ENCODE results near the gene INVS. TPM values are rescaled to one million over a fixed set of nuclear protein-coding genes. Genes with fewer than 3 reads are reported as not detected.
"Not testable (repeated sequence)": the region's sequence is repeated elsewhere in the genome, so short reads cannot be mapped to it uniquely, and the experiment has no call there.

The INVS gene
- total RNA-seq, 1 donor from 2014 or later = 21.9 TPM

DNA sequence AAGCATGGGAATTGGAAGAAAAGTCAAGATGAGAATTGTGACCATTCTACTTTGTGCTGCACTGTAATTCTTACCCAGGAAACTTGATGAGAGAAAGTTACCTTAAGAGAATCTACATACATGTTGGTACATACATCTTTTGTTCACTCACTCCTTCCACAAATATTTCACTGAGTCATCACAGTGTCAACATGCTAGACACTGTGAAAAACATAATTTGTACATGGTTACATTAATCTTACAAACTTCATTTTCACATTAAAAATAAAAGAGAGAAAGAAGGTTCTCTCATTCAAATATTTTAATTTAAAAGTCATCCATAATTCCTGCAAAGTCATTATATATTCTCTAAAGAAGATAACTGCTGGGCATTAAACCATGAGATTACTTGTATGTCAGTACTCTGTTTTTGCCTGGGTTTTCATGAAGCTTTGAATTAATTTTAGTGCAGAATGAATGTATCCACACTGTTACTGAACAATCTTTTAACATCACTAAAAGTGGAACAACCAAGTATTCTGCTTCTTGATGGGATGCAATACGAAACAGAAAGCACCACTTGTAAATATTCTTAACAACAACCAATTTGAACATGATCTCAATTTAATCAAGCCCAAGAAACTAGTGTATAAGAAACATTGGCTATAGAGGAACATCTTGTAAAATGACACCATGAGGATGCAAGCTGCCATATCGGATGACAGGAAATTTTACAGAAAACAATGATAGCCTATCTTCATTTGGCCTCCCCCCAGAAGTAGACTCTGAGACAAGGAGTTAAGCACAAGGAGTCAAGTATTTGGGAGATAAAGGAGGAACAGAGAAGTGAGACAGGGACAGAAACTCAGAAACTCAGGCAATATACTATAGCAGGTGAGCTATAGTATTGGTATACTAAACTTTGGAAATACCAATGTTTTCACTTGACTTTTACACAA lies 28.7 kb upstream of the INVS start:
- Histone ChIP-seq H3K36me3 (no peaks in the 10 kb centered on the region), H3K4me3 (no peak overlapping the region), H3K27me3 (no peaks in the 10 kb centered on the region), H3K27ac (no peak overlapping the region), H3K4me1 (peaks cover 10% of the 10 kb centered on the region), H3K9me3 (no peaks in the 10 kb centered on the region)
- intact Hi-C loops (cut with DNase I) = no loop called here
- no peak for DNase-seq (ENCODE audit: extremely low spot score in 2 of 2)
- TF ChIP-seq POLR2A (IDR thresholded peaks at IDR 0.05) (no peak), POLR2AphosphoS5 (IDR thresholded peaks at IDR 0.05; ENCODE audit: insufficient read depth in 1 of 2, low read depth in 1 of 2) (no peak)
- TF ChIP-seq, protein P1, sequence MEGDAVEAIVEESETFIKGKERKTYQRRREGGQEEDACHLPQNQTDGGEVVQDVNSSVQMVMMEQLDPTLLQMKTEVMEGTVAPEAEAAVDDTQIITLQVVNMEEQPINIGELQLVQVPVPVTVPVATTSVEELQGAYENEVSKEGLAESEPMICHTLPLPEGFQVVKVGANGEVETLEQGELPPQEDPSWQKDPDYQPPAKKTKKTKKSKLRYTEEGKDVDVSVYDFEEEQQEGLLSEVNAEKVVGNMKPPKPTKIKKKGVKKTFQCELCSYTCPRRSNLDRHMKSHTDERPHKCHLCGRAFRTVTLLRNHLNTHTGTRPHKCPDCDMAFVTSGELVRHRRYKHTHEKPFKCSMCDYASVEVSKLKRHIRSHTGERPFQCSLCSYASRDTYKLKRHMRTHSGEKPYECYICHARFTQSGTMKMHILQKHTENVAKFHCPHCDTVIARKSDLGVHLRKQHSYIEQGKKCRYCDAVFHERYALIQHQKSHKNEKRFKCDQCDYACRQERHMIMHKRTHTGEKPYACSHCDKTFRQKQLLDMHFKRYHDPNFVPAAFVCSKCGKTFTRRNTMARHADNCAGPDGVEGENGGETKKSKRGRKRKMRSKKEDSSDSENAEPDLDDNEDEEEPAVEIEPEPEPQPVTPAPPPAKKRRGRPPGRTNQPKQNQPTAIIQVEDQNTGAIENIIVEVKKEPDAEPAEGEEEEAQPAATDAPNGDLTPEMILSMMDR (IDR thresholded peaks at IDR 0.05) = no peak

DNA sequence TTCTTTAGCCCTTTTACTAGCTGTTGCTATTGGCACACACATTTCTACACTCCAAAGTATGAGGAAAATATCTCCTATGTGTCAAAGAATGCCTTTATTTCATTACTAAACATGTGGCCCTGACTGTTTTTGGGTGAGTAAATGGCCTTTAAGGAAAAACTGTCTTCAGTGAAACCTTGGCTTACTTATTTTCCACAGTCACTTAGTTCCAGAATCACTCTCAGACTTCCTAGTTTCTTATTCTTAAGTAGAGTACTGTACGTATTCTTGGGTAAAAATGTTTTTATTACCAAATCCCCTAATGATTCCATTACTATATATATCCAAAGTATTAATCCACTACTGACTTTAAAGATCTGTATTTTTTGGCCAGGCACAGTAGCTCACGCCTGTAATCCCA lies 27.8 kb upstream of the INVS start:
- no peak for DNase-seq (ENCODE audit: extremely low spot score in 2 of 2)
- Histone ChIP-seq H3K27ac (no peak overlapping the region), H3K4me1 (peaks cover 8% of the 10 kb centered on the region), H3K36me3 (no peaks in the 10 kb centered on the region), H3K27me3 (no peaks in the 10 kb centered on the region), H3K9me3 (no peaks in the 10 kb centered on the region), H3K4me3 (no peak overlapping the region)
- intact Hi-C loops (cut with DNase I) = no loop called here
- TF ChIP-seq POLR2AphosphoS5 (IDR thresholded peaks at IDR 0.05; ENCODE audit: insufficient read depth in 1 of 2, low read depth in 1 of 2) (no peak), POLR2A (IDR thresholded peaks at IDR 0.05) (no peak)
- TF ChIP-seq, protein P1 (IDR thresholded peaks at IDR 0.05) = no peak

DNA sequence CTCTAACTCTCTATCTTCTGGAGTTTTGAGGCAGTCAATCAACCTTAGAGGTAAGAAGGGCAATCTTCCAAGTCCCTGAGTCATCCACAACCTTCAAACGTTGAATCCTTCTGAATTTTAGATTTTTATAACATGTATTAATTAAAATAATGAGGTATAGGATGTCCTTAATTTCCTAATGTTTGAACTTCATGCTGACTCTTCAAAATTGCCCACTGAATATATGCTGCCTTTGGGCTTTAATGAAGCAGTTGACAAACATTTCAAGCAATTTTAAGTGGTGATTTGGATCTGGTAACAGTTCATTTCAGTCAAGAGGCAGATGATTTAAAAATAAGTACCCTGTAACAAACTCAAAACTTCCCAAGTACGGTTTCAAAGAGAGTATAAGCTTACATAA lies 26.2 kb upstream of the INVS start:
- DNase-seq (ENCODE audit: extremely low spot score in 2 of 2) = no peak

DNA sequence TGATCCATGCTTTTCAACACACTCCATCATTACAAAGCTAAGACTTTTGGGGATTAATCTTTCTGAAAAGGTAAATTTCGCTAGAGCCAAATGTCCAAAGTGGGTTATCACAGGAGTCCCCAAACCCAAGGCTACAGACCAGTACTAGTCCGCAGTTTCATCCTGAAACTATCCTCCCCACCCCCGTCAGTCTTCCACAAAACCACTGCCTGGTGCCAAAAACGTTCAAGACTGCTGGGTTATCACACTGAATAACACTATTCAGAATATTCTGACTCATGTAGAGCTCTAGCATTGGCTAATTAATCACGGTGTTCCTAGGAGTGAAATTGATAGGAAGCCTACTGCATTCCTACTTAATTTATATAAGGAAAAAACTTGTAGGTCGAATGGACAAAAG lies 24.9 kb upstream of the INVS start:
- Histone ChIP-seq H3K9me3 (no peaks in the 10 kb centered on the region), H3K4me3 (no peak overlapping the region), H3K4me1 (no peaks in the 10 kb centered on the region), H3K36me3 (no peaks in the 10 kb centered on the region), H3K27me3 (no peaks in the 10 kb centered on the region), H3K27ac (no peak overlapping the region)
- DNase-seq (ENCODE audit: extremely low spot score in 2 of 2) = no peak
- intact Hi-C loops (cut with DNase I) = no loop called here
- TF ChIP-seq, protein P1 (IDR thresholded peaks at IDR 0.05) = no peak
- TF ChIP-seq POLR2AphosphoS5 (IDR thresholded peaks at IDR 0.05; ENCODE audit: insufficient read depth in 1 of 2, low read depth in 1 of 2) (no peak), POLR2A (IDR thresholded peaks at IDR 0.05) (no peak)

More for the DNA sequence above, 26.2 kb upstream of the INVS start:
- H3K36me3 ChIP-seq = no peaks in the 10 kb centered on the region
- no peak overlapping the region for H3K27ac ChIP-seq
- no peaks in the 10 kb centered on the region for H3K27me3 ChIP-seq
- TF ChIP-seq, protein P1 (IDR thresholded peaks at IDR 0.05) = no peak
- TF ChIP-seq POLR2A (IDR thresholded peaks at IDR 0.05) (no peak), POLR2AphosphoS5 (IDR thresholded peaks at IDR 0.05; ENCODE audit: insufficient read depth in 1 of 2, low read depth in 1 of 2) (no peak)
- intact Hi-C loops (cut with DNase I) = no loop called here
- no peaks in the 10 kb centered on the region for H3K9me3 ChIP-seq
- H3K4me3 ChIP-seq = no peak overlapping the region
- H3K4me1 ChIP-seq = no peaks in the 10 kb centered on the region

DNA sequence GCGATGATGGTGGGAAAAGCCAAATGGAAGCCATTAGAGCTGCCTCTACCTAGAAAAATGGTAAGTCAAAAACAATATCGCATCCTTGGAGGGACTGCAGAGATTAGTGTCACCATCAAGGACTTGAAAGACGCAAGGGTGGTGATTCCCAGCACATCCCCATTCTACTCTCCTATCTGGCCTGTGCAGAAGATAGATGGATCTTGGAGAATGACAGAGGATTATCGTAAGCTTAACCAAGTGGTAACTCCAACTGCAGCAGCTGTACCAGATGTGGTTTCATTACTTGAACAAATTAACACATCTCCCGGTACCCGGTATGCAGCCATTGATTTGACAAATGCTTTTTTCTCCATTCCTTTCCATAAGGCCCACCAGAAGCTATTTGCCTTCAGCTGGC lies 24.1 kb upstream of the INVS start:
- H3K4me1 ChIP-seq = no peaks in the 10 kb centered on the region
- no peak overlapping the region for H3K4me3 ChIP-seq
- intact Hi-C loops (cut with DNase I) = no loop called here
- no peaks in the 10 kb centered on the region for H3K27me3 ChIP-seq
- TF ChIP-seq, protein P1 (IDR thresholded peaks at IDR 0.05) = no peak
- TF ChIP-seq POLR2AphosphoS5 (IDR thresholded peaks at IDR 0.05; ENCODE audit: insufficient read depth in 1 of 2, low read depth in 1 of 2) (no peak), POLR2A (IDR thresholded peaks at IDR 0.05) (no peak)
- DNase-seq (ENCODE audit: extremely low spot score in 2 of 2) = no peak
- H3K27ac ChIP-seq = no peak overlapping the region
- no peaks in the 10 kb centered on the region for H3K9me3 ChIP-seq
- H3K36me3 ChIP-seq = no peaks in the 10 kb centered on the region

DNA sequence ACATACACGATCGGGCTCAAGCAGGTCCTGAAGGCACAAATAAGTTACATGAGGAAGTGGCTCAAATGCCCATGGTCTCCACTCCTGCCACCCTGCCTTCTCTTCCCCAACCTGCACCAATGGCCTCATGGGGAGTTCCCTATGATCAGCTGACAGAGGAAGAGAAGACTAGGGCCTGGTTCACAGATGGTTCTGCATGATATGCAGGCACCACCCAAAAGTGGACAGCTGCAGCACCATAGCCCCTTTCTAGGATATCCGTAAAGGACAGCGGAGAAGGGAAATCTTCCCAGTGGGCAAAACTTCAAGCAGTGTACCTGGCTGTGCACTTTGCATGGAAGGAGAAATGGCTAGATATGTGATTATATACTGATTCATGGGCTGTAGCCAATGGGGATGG lies 22.8 kb upstream of the INVS start:
- intact Hi-C loops (cut with DNase I); H3K36me3 ChIP-seq: not testable (repeated sequence)

More for the DNA sequence above, 22.8 kb upstream of the INVS start:
- not testable (repeated sequence) for H3K27me3 ChIP-seq; H3K27ac ChIP-seq; H3K4me3 ChIP-seq; H3K4me1 ChIP-seq; H3K9me3 ChIP-seq; DNase-seq (ENCODE audit: extremely low spot score in 2 of 2)
